Sigmoid colon (tissue), 7 donors: ENCODE results near the gene ZNF497. TPM values are rescaled to one million over a fixed set of nuclear protein-coding genes. Genes with fewer than 3 reads are reported as not detected.
A peak's percentile ranks its signal among the peaks of the same experiment; 100 is the strongest.
"Not testable (repeated sequence)": the region's sequence is repeated elsewhere in the genome, so short reads cannot be mapped to it uniquely, and the experiment has no call there.

Experiments used
- DNase-seq: peaks from one replicate; pipeline ENCODE4 v3.0.0-alpha.2; 2019
- H3K27ac ChIP-seq, 4 donors: fragments of 200-600 bp; sonication (generic); one replicate each; pipeline ENCODE4 v1.5.1; 2016 to 2019; ENCODE audit warnings: mild to moderate bottlenecking in 1 of 4
- H3K27me3 ChIP-seq, 3 donors: fragments of 200-600 bp; sonication (generic); one replicate each; pipeline ENCODE4 v1.5.1; 2019; ENCODE audit warnings: mild to moderate bottlenecking in 1 of 3
- H3K36me3 ChIP-seq, 4 donors: fragments of 200-600 bp; sonication (generic); one replicate each; pipeline ENCODE4 v1.5.1; 2016 to 2019
- H3K4me1 ChIP-seq, 4 donors: fragments of 200-600 bp; sonication (generic); one replicate each; pipeline ENCODE4 v1.5.1; 2017 to 2019
- H3K4me3 ChIP-seq, 4 donors: fragments of 200-600 bp; sonication (generic); one replicate each; pipeline ENCODE4 v1.5.1; 2017 to 2019; ENCODE audit warnings: mild to moderate bottlenecking in 2 of 4, moderate library complexity in 1 of 4
- H3K9me3 ChIP-seq, 4 donors: fragments of 200-600 bp in 3 of 4; sonication (generic) in 3 of 4; one replicate each; pipeline versions ENCODE4 v1.5.1 to v1.6.1; 2013 to 2019
- EP300 ChIP-seq, 4 donors: sonication (generic); formaldehyde crosslinking; IDR thresholded peaks; one replicate each; pipeline ENCODE4 v1.6.1; 2017; ENCODE audit warnings: antibody characterized with exemption in 4 of 4
- POLR2A ChIP-seq, 2 donors: fragments of 450-650 bp; IDR thresholded peaks; one replicate each; pipeline ENCODE4 v1.6.1; 2016; ENCODE audit warnings: antibody characterized with exemption in 2 of 2, mild to moderate bottlenecking in 2 of 2, moderate library complexity in 2 of 2
- POLR2AphosphoS5 ChIP-seq, 4 donors: sonication (generic); formaldehyde crosslinking; IDR thresholded peaks; one replicate each; pipeline ENCODE4 v1.6.1; 2017; ENCODE audit warnings: antibody characterized with exemption in 4 of 4
- WGBS, 2 donors: extraction: QIAGEN DNeasy Blood & Tissue Kit; methylation state at CpG; one replicate each; pipeline ENCODE4 v1.1.7; 2013; 5-methylcytosine and 5-hydroxymethylcytosine counted together
- intact Hi-C: fragments of 100-400 bp; cut with DNase I; formaldehyde crosslinking; loops from one replicate; pipeline ENCODE4 v1.15.1; 2023
- polyA plus RNA-seq, 3 donors: library from polyadenylated mRNA; stranded (reverse); fragments of 200-250 nt; gene quantifications; one replicate each; pipeline ENCODE4 v1.2.3, GENCODE V29; 2013
- total RNA-seq, 4 donors: library from RNA; depleted of rRNA; stranded (reverse); fragments of >200 nt; gene quantifications; one replicate each; pipeline ENCODE4 v1.1.0, GENCODE V29; 2016
- TF ChIP-seq, protein P1 (sequence below), 4 experiments: fragments of 450-650 bp in 3 of 4; fragments of 200-600 bp in 1 of 4; IDR thresholded peaks; one replicate each; pipeline ENCODE4 v1.5.1; 2016 to 2019; ENCODE audit warnings: antibody characterized with exemption in 4 of 4, mild to moderate bottlenecking in 3 of 4, moderate library complexity in 2 of 4
- donor health status: healthy with polysubstance abuse.
- donor health status: Bipolar disorder and iron deficiency.
- donor health status: healthy.

Gene ZNF497
- total and polyA plus RNA-seq, 7 donors: 0.28 to 0.79 (median 0.48) TPM; not detected in 1

- peak overlapping the region in 3 of 4 donors; percentile 87 to 91 (median 91) for H3K27ac ChIP-seq
- peak overlapping the region in 3 of 4 donors; percentile 65 to 93 (median 76) for H3K4me3 ChIP-seq
- intact Hi-C loops: no loop called here
These were observed 44.5 kb upstream of the ZNF497 start for GRCh38 chr19:58406818-58407657.

DNA sequence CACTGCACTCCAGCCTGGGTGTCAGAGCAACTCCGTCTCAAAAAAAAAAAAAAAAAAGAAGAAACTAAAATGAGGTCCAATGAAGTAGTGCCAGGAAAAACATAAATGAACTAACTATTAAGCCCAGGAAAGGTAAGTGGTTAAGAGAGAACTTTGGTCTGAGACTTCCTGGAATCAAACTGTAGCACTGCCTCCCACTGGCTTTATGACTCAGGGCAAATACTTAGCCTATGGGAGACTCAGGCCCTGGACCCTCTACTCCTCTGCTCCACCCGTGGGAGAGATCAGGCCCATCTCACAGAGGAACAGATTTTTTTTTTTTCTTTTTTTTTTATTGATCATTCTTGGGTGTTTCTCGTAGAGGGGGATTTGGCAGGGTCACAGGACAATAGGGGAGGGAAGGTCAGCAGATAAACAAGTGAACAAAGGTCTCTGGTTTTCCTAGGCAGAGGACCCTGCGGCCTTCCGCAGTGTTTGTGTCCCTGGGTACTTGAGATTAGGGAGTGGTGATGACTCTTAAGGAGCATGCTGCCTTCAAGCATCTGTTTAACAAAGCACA, 41.4 kb upstream of the ZNF497 start:
- H3K4me3 ChIP-seq, intact Hi-C loops, H3K27ac ChIP-seq, H3K36me3 ChIP-seq, H3K9me3 ChIP-seq, H3K27me3 ChIP-seq: not testable (repeated sequence)
- WGBS, 2 donors: 62 to 74% methylated on average over 5 of the region's 5 CpGs
- peaks cover 0 to 36% (median 27%) of the 10 kb centered on the region in 4 donors for H3K4me1 ChIP-seq
- DNase-seq: peak; percentile 39

More at GRCh38 chr19:58406818-58407657, 44.5 kb upstream of the ZNF497 start:
- peak; percentile 35 for DNase-seq
- WGBS, 2 donors: 77 to 78% methylated on average over 10 of the region's 10 CpGs
- no peaks in the 10 kb centered on the region for H3K36me3 ChIP-seq
- no peaks in the 10 kb centered on the region for H3K27me3 ChIP-seq
- H3K4me1 ChIP-seq: peaks cover 0 to 28% (median 23%) of the 10 kb centered on the region in 4 donors
- no peak for TF ChIP-seq EP300 (IDR thresholded peaks at IDR 0.05)
- TF ChIP-seq, protein P1, sequence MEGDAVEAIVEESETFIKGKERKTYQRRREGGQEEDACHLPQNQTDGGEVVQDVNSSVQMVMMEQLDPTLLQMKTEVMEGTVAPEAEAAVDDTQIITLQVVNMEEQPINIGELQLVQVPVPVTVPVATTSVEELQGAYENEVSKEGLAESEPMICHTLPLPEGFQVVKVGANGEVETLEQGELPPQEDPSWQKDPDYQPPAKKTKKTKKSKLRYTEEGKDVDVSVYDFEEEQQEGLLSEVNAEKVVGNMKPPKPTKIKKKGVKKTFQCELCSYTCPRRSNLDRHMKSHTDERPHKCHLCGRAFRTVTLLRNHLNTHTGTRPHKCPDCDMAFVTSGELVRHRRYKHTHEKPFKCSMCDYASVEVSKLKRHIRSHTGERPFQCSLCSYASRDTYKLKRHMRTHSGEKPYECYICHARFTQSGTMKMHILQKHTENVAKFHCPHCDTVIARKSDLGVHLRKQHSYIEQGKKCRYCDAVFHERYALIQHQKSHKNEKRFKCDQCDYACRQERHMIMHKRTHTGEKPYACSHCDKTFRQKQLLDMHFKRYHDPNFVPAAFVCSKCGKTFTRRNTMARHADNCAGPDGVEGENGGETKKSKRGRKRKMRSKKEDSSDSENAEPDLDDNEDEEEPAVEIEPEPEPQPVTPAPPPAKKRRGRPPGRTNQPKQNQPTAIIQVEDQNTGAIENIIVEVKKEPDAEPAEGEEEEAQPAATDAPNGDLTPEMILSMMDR (IDR thresholded peaks at IDR 0.05): peak in 2 of 4 experiments; percentile 12 to 31
- no peaks in the 10 kb centered on the region for H3K9me3 ChIP-seq

DNA sequence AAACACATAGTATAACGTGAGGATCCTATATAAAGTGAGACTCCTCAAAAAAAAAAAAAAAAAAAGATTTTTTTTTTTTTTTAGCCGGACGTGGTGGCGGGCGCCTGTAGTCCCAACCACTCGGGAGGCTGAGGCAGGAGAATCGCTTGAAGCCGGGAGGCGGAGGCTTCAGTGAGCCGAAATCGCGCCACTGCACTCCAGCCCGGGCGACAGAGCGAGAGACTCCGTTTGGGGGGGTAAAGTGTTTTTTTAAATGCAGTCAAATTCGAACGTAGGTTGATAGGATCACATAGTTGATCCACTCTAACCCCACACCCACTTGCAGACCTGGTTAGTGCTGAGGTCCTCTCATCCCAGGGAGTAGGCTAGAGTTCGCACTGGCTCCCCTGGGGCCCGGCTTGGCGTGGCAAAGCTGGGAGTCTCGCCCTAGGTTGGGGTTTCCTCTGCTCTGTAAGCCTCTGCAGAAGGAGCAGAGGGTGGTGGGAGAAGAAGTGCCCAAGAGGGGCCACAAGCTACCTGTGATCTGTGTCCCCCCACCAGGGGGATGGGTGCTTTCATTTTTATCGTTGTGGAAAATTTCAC, 39.4 kb upstream of the ZNF497 start:
- peaks cover 0 to 23% (median 18%) of the 10 kb centered on the region in 4 donors for H3K4me1 ChIP-seq
- WGBS, 2 donors: 30 to 31% methylated on average over 23 of the region's 23 CpGs
- peak overlapping the region; percentile 45 to 66 (median 58) for H3K4me3 ChIP-seq
- peaks cover 5 to 13% (median 10%) of the 10 kb centered on the region in 3 donors for H3K27me3 ChIP-seq
- H3K27ac ChIP-seq: peak overlapping the region; percentile 76 to 82 (median 78)
- peak; percentile 50 for DNase-seq
- no peaks in the 10 kb centered on the region for H3K9me3 ChIP-seq
- no peak for TF ChIP-seq EP300 (IDR thresholded peaks at IDR 0.05)
- no peak for TF ChIP-seq POLR2AphosphoS5 (IDR thresholded peaks at IDR 0.05)
- H3K36me3 ChIP-seq: no peaks in the 10 kb centered on the region
- intact Hi-C loops: loop anchor here (1.0 to 2.0 kb wide), 2 partner anchors 15 to 39 kb away; partner anchors contain the start of genes RPS5 and ZNF497

- DNase-seq: peak; percentile 100
- Histone ChIP-seq H3K4me1 (peaks cover 0 to 24% (median 21%) of the 10 kb centered on the region in 4 donors), H3K4me3 (peak overlapping the region; percentile 47 to 66 (median 58)), H3K27ac (peak overlapping the region; percentile 76 to 82 (median 78)), H3K27me3 (peaks cover 9 to 20% (median 15%) of the 10 kb centered on the region in 3 donors), H3K36me3 (no peaks in the 10 kb centered on the region), H3K9me3 (no peaks in the 10 kb centered on the region)
- intact Hi-C loops: loop anchor here (1.0 to 2.0 kb wide), 2 partner anchors 14 to 38 kb away; partner anchors contain the start of genes RPS5 and ZNF497
- WGBS, 2 donors: 2 to 3% methylated on average over 80 of the region's 80 CpGs
- TF ChIP-seq, protein P1 (IDR thresholded peaks at IDR 0.05): no peak
- TF ChIP-seq POLR2AphosphoS5 (IDR thresholded peaks at IDR 0.05) (peak; percentile 66 to 87 (median 76)), EP300 (IDR thresholded peaks at IDR 0.05) (no peak), POLR2A (IDR thresholded peaks at IDR 0.05) (peak in 1 of 2 donors; percentile 48)
These were observed 38.6 kb upstream of the ZNF497 start for GRCh38 chr19:58400916-58401839.

DNA sequence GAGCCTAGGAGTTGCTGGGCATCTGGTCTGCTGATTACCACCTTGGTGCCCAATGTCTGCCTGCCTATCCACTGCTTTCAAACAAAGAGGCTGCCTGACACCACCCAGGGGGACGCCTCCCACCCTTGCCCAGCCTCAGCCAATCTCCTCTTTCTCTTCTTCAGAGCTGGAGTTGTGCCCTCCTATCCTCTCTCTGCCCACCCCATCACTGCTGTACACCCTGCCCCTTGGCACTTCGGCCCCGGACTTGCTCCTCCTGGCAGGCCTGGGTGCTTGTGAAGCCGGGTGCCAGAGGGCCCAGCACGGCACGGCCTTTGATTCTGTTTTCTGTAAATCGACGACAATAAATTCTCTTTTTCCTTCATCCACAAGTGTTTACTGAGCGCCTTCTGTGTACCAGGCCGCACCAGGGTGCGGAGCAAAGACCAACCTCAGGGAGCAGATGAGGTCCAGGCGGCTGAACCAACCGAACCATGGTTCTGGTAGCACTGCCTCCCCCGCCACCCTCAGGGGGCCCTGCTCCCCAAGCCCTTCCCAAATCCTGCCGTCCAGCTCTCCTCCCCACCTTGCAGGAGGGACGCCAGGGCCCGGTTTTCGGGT, 37.9 kb upstream of the ZNF497 start:
- 61 to 64% methylated on average over 18 of the region's 18 CpGs for WGBS, 2 donors
- peaks cover 0 to 29% (median 25%) of the 10 kb centered on the region in 4 donors for H3K4me1 ChIP-seq
- peak; percentile 59 for DNase-seq
- H3K27ac ChIP-seq: peak overlapping the region; percentile 38 to 78 (median 58)
- peaks cover 9 to 28% (median 23%) of the 10 kb centered on the region in 3 donors for H3K27me3 ChIP-seq
- peak overlapping the region; percentile 47 to 66 (median 58) for H3K4me3 ChIP-seq
- TF ChIP-seq, protein P1 (IDR thresholded peaks at IDR 0.05): no peak
- TF ChIP-seq POLR2A (IDR thresholded peaks at IDR 0.05) (no peak), EP300 (IDR thresholded peaks at IDR 0.05) (no peak), POLR2AphosphoS5 (IDR thresholded peaks at IDR 0.05) (no peak)
- no peaks in the 10 kb centered on the region for H3K9me3 ChIP-seq
- peaks cover 0 to 1% (median 0%) of the 10 kb centered on the region in 4 donors for H3K36me3 ChIP-seq
- intact Hi-C loops: loop anchor here (2.0 kb wide), 1 partner anchor 38 kb away; the partner anchor contains the start of gene ZNF497
